ENCODE results near the gene SUPT7L. TPM values are rescaled to one million over a fixed set of nuclear protein-coding genes. Genes with fewer than 3 reads are reported as not detected.
"Not testable (repeated sequence)": the region's sequence is repeated elsewhere in the genome, so short reads cannot be mapped to it uniquely, and the experiment has no call there.

SUPT7L gene
- total RNA-seq, 1 experiment from 2014 or later: 47.9 TPM

GRCh38 chr2:27640722-27641245 is 22.6 kb downstream of the SUPT7L start:
- DNase-seq: no peak
- H3K79me2 ChIP-seq (ENCODE audit: low read length): no peaks in the 10 kb centered on the region
- H3K36me3 ChIP-seq (ENCODE audit: insufficient read depth, low read length): peaks cover 42% of the 10 kb centered on the region
- no peaks in the 10 kb centered on the region for H3K9me2 ChIP-seq (replicated peaks; ENCODE audit: insufficient read depth, low read length)
- no peak overlapping the region for H2AFZ ChIP-seq (ENCODE audit: low read length)
- H3K27ac ChIP-seq (ENCODE audit: low read length): no peak overlapping the region
- no peak overlapping the region for H3K4me3 ChIP-seq (ENCODE audit: low read length)
- no peaks in the 10 kb centered on the region for H3K4me1 ChIP-seq (ENCODE audit: low read length)
- no peaks in the 10 kb centered on the region for H4K20me1 ChIP-seq (ENCODE audit: insufficient read depth, low read depth, low read length)
- H3K9ac ChIP-seq (ENCODE audit: low read length): no peak overlapping the region
- H3K4me2 ChIP-seq (ENCODE audit: low read depth, low read length, poor library complexity, severe bottlenecking): no peak overlapping the region
- no peaks in the 10 kb centered on the region for H3K27me3 ChIP-seq (ENCODE audit: low read length)
- H3K9me3 ChIP-seq (ENCODE audit: low read length): no peaks in the 10 kb centered on the region

- Histone ChIP-seq H3K9me2 (replicated peaks; ENCODE audit: insufficient read depth, low read length) (no peaks in the 10 kb centered on the region), H3K27me3 (ENCODE audit: low read length) (no peaks in the 10 kb centered on the region), H3K4me2 (ENCODE audit: low read depth, low read length, poor library complexity, severe bottlenecking) (no peak overlapping the region), H3K79me2 (ENCODE audit: low read length) (no peaks in the 10 kb centered on the region), H3K9me3 (ENCODE audit: low read length) (no peaks in the 10 kb centered on the region), H2AFZ (ENCODE audit: low read length) (no peak overlapping the region), H3K27ac (ENCODE audit: low read length) (no peak overlapping the region), H3K9ac (ENCODE audit: low read length) (no peak overlapping the region), H3K4me1 (ENCODE audit: low read length) (no peaks in the 10 kb centered on the region), H3K36me3 (ENCODE audit: insufficient read depth, low read length) (peaks cover 56% of the 10 kb centered on the region), H4K20me1 (ENCODE audit: insufficient read depth, low read depth, low read length) (no peaks in the 10 kb centered on the region), H3K4me3 (ENCODE audit: low read length) (no peak overlapping the region)
- no peak for DNase-seq
Observed at GRCh38 chr2:27638709-27639108, 24.7 kb downstream of the SUPT7L start.

DNA sequence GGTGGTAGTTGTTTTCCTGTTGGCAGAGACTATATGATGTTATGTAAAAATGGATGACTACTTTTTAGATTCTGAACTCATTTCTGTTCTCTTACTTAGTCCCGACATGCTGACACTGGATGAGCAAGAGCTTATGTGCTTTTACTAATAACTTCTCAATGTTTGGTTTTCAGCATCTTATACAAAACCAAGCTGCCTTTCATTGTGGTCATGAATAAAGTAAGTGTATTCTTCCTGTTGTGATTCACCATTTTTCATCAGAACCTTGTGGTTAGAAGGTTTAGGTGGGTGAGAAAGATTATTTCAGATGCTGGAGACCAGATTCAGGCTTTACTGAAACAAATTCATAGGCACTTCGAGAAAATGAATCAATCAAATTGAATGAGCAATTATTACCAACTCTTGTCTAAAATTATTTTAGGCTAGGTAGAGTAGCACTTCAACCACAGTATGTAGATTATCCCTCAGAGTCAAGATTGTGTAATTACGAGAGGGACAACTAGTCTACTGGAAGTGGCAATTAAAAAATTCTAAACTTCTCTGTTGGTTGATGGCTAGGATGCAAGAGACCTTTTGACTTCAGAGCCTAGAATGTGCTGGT is 25.3 kb downstream of the SUPT7L start:
- Histone ChIP-seq H3K4me1 (ENCODE audit: low read length) (no peaks in the 10 kb centered on the region), H3K4me3 (ENCODE audit: low read length) (no peak overlapping the region), H2AFZ (ENCODE audit: low read length) (no peak overlapping the region), H3K27ac (ENCODE audit: low read length) (no peak overlapping the region), H3K36me3 (ENCODE audit: insufficient read depth, low read length) (peaks cover 54% of the 10 kb centered on the region), H3K27me3 (ENCODE audit: low read length) (no peaks in the 10 kb centered on the region), H3K9ac (ENCODE audit: low read length) (no peak overlapping the region), H4K20me1 (ENCODE audit: insufficient read depth, low read depth, low read length) (no peaks in the 10 kb centered on the region), H3K4me2 (ENCODE audit: low read depth, low read length, poor library complexity, severe bottlenecking) (no peak overlapping the region), H3K79me2 (ENCODE audit: low read length) (no peaks in the 10 kb centered on the region), H3K9me2 (replicated peaks; ENCODE audit: insufficient read depth, low read length) (no peaks in the 10 kb centered on the region), H3K9me3 (ENCODE audit: low read length) (no peaks in the 10 kb centered on the region)
- no peak for DNase-seq

GRCh38 chr2:27636766-27637165 is 26.6 kb downstream of the SUPT7L start:
- Histone ChIP-seq H3K79me2 (ENCODE audit: low read length) (peaks cover 9% of the 10 kb centered on the region), H3K9me3 (ENCODE audit: low read length) (no peaks in the 10 kb centered on the region), H2AFZ (ENCODE audit: low read length) (no peak overlapping the region), H3K27me3 (ENCODE audit: low read length) (no peaks in the 10 kb centered on the region), H3K27ac (ENCODE audit: low read length) (no peak overlapping the region), H3K9ac (ENCODE audit: low read length) (no peak overlapping the region), H3K36me3 (ENCODE audit: insufficient read depth, low read length) (peaks cover 65% of the 10 kb centered on the region), H3K4me3 (ENCODE audit: low read length) (no peak overlapping the region), H3K9me2 (replicated peaks; ENCODE audit: insufficient read depth, low read length) (no peaks in the 10 kb centered on the region), H3K4me2 (ENCODE audit: low read depth, low read length, poor library complexity, severe bottlenecking) (no peak overlapping the region), H3K4me1 (ENCODE audit: low read length) (no peaks in the 10 kb centered on the region), H4K20me1 (ENCODE audit: insufficient read depth, low read depth, low read length) (no peaks in the 10 kb centered on the region)
- no peak for DNase-seq

DNA sequence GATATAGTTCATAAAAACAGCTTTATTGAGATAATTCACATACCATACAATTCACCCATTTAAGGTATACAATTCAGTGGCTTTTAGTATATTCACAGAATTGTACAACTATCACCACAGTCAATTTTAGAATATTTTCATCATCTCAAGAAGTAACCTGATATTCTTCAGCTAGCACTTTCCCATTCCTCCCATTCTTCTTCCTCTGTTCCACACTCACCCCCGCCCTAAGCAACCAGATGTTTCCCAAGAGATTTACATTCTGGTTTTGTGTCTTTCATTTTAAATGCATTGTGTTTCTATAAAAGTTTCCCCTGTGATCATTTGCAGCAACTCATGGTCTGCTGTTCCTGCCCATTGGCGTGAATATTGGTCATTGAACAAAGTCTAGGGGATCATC is 29.1 kb downstream of the SUPT7L start:
- Histone ChIP-seq H3K9me3 (ENCODE audit: low read length) (no peaks in the 10 kb centered on the region), H2AFZ (ENCODE audit: low read length) (no peak overlapping the region), H3K27ac (ENCODE audit: low read length) (no peak overlapping the region), H3K27me3 (ENCODE audit: low read length) (no peaks in the 10 kb centered on the region), H3K4me3 (ENCODE audit: low read length) (no peak overlapping the region), H3K9me2 (replicated peaks; ENCODE audit: insufficient read depth, low read length) (no peaks in the 10 kb centered on the region), H4K20me1 (ENCODE audit: insufficient read depth, low read depth, low read length) (no peaks in the 10 kb centered on the region), H3K79me2 (ENCODE audit: low read length) (peaks cover 34% of the 10 kb centered on the region), H3K4me2 (ENCODE audit: low read depth, low read length, poor library complexity, severe bottlenecking) (no peak overlapping the region), H3K4me1 (ENCODE audit: low read length) (peaks cover 9% of the 10 kb centered on the region), H3K9ac (ENCODE audit: low read length) (no peak overlapping the region), H3K36me3 (ENCODE audit: insufficient read depth, low read length) (peaks cover 60% of the 10 kb centered on the region)
- no peak for DNase-seq

DNA sequence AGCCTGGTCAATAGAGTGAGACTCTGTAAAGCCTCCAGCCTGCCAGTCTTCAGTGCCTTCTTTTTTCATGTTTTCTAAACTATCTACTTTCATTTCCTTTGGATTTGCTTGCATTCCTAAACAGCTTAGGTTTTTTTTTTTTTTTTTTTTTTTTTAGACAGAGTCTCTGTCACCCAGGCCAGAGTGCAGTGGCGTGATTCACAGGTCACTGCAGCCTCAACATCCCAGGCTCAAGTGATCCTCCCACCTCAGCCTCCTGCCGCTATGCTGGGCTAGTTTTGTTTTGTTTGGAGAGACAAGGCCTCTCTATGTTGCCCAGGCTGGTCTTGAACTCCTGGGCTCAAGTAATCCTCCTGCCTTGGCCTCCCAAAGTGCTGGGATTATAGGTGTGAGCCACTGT is 33.2 kb downstream of the SUPT7L start:
- H3K9me2 ChIP-seq (replicated peaks; ENCODE audit: insufficient read depth, low read length); H3K9ac ChIP-seq (ENCODE audit: low read length); H2AFZ ChIP-seq (ENCODE audit: low read length); H3K4me3 ChIP-seq (ENCODE audit: low read length); H3K27me3 ChIP-seq (ENCODE audit: low read length); H4K20me1 ChIP-seq (ENCODE audit: insufficient read depth, low read depth, low read length); H3K27ac ChIP-seq (ENCODE audit: low read length); DNase-seq; H3K9me3 ChIP-seq (ENCODE audit: low read length): not testable (repeated sequence)
- peaks cover 38% of the 10 kb centered on the region; the same call in 1 of the 2 replicates for H3K36me3 ChIP-seq (ENCODE audit: insufficient read depth, low read length)
- peaks cover 39% of the 10 kb centered on the region for H3K79me2 ChIP-seq (ENCODE audit: low read length)
- H3K4me1 ChIP-seq (ENCODE audit: low read length): peaks cover 18% of the 10 kb centered on the region
- H3K4me2 ChIP-seq (ENCODE audit: low read depth, low read length, poor library complexity, severe bottlenecking): peak overlapping the region; percentile 78

- no peaks in the 10 kb centered on the region for H3K27me3 ChIP-seq (ENCODE audit: low read length)
- no peaks in the 10 kb centered on the region for H4K20me1 ChIP-seq (ENCODE audit: insufficient read depth, low read depth, low read length)
- peak within 1 kb of the TSS; percentile 78 for H3K4me2 ChIP-seq (ENCODE audit: low read depth, low read length, poor library complexity, severe bottlenecking)
- peak within 1 kb of the TSS; percentile 32; the same call in 1 of the 2 replicates for H2AFZ ChIP-seq (ENCODE audit: low read length)
- no peaks in the 10 kb centered on the region for H3K9me3 ChIP-seq (ENCODE audit: low read length)
- H3K4me1 ChIP-seq (ENCODE audit: low read length): peaks cover 18% of the 10 kb centered on the region
- DNase-seq: peak; percentile 97
- H3K36me3 ChIP-seq (ENCODE audit: insufficient read depth, low read length): peaks cover 34% of the 10 kb centered on the region; the same call in 1 of the 2 replicates
- peaks cover 39% of the 10 kb centered on the region for H3K79me2 ChIP-seq (ENCODE audit: low read length)
- peak within 1 kb of the TSS; percentile 5; the same call in 1 of the 2 replicates for H3K27ac ChIP-seq (ENCODE audit: low read length)
- no peaks in the 10 kb centered on the region for H3K9me2 ChIP-seq (replicated peaks; ENCODE audit: insufficient read depth, low read length)
- H3K4me3 ChIP-seq (ENCODE audit: low read length): peak within 1 kb of the TSS; percentile 82
- H3K9ac ChIP-seq (ENCODE audit: low read length): peak within 1 kb of the TSS; percentile 84
Observed at GRCh38 chr2:27628767-27629709, 34.4 kb downstream of the SUPT7L start, which contains the start of the genes CCDC121 and GPN1. CCDC121 (minus strand) TSS chr2:27629012; CDS start chr2:27627799, 1,213 bp downstream. GPN1 (plus strand) TSS chr2:27629050; CDS start chr2:27629059, 9 bp downstream.
